ENCODE results near the gene LZTFL1. TPM values are rescaled to one million over a fixed set of nuclear protein-coding genes. Genes with fewer than 3 reads are reported as not detected.

Gene LZTFL1
- total and polyA plus RNA-seq, 2 experiments from 2014 or later = 14.3 to 25.1 TPM

DNA sequence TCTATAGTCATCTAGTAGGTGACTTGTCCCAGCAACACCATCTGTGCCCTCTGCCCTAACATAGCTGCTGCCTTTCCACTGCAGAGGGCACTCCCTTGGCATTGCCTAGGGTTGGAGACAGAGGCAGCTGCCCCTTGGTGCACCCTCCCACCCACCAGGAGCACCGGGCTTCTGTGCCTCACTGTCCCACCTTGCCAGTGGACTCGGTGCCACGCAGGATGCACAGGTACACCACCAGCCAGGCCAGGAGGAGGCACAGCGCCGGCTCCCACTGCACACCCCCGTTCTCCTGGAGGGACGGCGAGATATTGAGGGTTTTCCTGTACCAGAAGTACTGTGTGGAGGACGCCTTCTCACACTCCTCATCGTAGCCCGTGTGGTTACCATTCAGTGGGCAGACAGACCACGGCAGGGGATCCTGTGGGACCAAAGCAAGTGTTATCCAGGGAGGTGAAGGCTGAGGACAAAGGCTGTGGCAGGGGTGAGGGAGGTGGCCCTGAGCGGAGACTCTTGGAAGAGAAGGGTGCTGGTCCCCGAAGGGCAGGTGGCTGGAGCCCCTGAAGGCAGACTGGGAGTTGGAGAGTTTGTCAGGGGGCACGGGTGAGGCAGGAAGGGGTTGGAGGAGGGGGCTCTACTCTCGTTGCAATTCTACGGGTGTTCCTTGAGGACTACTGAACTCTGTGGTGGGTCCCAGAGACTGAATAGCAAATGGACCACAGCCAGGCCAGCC is 66.2 kb downstream of the LZTFL1 start:
- TF ChIP-seq, protein P1, sequence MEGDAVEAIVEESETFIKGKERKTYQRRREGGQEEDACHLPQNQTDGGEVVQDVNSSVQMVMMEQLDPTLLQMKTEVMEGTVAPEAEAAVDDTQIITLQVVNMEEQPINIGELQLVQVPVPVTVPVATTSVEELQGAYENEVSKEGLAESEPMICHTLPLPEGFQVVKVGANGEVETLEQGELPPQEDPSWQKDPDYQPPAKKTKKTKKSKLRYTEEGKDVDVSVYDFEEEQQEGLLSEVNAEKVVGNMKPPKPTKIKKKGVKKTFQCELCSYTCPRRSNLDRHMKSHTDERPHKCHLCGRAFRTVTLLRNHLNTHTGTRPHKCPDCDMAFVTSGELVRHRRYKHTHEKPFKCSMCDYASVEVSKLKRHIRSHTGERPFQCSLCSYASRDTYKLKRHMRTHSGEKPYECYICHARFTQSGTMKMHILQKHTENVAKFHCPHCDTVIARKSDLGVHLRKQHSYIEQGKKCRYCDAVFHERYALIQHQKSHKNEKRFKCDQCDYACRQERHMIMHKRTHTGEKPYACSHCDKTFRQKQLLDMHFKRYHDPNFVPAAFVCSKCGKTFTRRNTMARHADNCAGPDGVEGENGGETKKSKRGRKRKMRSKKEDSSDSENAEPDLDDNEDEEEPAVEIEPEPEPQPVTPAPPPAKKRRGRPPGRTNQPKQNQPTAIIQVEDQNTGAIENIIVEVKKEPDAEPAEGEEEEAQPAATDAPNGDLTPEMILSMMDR (IDR thresholded peaks at IDR 0.05; ENCODE audit: poor library complexity) = no peak
- TF ChIP-seq EZH2 (IDR thresholded peaks at IDR 0.05; ENCODE audit: borderline replicate concordance) (no peak), EZH2phosphoT487 (IDR thresholded peaks at IDR 0.05; ENCODE audit: low read depth, severe bottlenecking, unreplicated experiment) (no peak)

DNA sequence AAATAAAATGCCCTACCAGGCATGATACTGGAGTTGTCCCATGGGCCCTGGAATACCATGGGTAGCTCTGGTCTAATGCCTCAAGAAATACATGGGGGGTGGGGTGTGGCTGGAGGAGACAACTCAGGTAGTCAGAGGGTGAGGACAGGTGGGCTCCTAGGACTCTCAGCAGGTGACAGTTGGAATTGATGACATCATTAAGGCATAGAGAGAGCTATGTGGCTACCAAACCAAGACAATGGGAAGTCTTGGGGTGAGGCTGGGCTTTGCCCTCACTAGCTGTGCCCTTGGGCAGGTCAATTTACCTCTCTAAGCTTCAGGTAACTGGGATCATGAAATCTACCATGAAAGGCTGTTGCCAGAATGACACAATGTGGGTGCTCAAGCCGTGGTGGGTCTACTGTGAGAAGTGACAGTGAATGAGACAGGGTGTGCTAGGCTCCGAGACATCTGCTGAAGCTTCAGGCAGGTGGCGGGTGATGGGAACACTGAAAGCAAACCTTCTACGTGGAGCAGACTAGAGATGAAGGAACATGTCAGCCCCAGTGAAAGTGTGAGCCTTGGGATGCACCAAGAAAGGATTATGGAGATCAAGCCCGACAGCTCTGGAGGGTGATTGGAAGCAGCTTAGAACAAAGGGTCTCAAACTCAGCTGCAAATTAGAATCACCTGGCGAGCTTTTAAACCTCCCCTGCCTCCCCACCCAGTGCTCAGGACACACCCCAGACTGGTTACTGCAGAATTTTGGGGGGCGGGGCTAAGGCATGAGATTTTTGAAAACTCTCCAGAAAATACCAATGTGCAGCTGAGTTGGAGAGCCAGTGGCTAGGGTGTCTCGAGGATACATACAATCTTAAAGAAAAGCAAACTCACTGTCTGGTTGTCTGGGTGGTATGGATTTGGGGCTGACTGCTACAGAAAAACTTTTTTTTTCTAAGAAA is 67.1 kb downstream of the LZTFL1 start:
- Histone ChIP-seq H3K27ac (peak overlapping the region; percentile 95), H3K4me2 (no peak overlapping the region), H3K9me2 (replicated peaks; ENCODE audit: insufficient read depth) (no peaks in the 10 kb centered on the region), H3K27me3 (no peaks in the 10 kb centered on the region), H3K4me1 (ENCODE audit: insufficient read depth) (peaks cover 22% of the 10 kb centered on the region), H3K9me3 (ENCODE audit: low read depth) (no peaks in the 10 kb centered on the region), H3K79me2 (no peaks in the 10 kb centered on the region), H3K4me3 (no peak overlapping the region), H4K20me1 (ENCODE audit: insufficient read depth, poor library complexity, severe bottlenecking) (no peaks in the 10 kb centered on the region), H2AFZ (no peak overlapping the region), H3K36me3 (replicated peaks; ENCODE audit: insufficient read depth, low read depth) (no peaks in the 10 kb centered on the region)
- no peak for DNase-seq (ENCODE audit: low spot score)
- TF ChIP-seq, protein P1 (IDR thresholded peaks at IDR 0.05; ENCODE audit: poor library complexity) = no peak
- TF ChIP-seq EZH2 (IDR thresholded peaks at IDR 0.05; ENCODE audit: borderline replicate concordance) (no peak), EZH2phosphoT487 (IDR thresholded peaks at IDR 0.05; ENCODE audit: low read depth, severe bottlenecking, unreplicated experiment) (no peak)
- WGBS (ENCODE audit: low lambda C conversion rate, missing lambda C conversion rate) = 78% methylated on average over 8 of the region's 8 CpGs

More for the DNA sequence above, 66.2 kb downstream of the LZTFL1 start:
- WGBS (ENCODE audit: low lambda C conversion rate, missing lambda C conversion rate) = 94% methylated on average over 17 of the region's 17 CpGs
- Histone ChIP-seq H3K9me2 (replicated peaks; ENCODE audit: insufficient read depth) (no peaks in the 10 kb centered on the region), H4K20me1 (ENCODE audit: insufficient read depth, poor library complexity, severe bottlenecking) (no peaks in the 10 kb centered on the region), H2AFZ (no peak overlapping the region), H3K79me2 (no peaks in the 10 kb centered on the region), H3K4me1 (ENCODE audit: insufficient read depth) (peaks cover 22% of the 10 kb centered on the region), H3K27me3 (no peaks in the 10 kb centered on the region), H3K27ac (no peak overlapping the region), H3K4me2 (no peak overlapping the region), H3K9me3 (ENCODE audit: low read depth) (no peaks in the 10 kb centered on the region), H3K4me3 (no peak overlapping the region), H3K36me3 (replicated peaks; ENCODE audit: insufficient read depth, low read depth) (no peaks in the 10 kb centered on the region)
- no peak for DNase-seq (ENCODE audit: low spot score)

DNA sequence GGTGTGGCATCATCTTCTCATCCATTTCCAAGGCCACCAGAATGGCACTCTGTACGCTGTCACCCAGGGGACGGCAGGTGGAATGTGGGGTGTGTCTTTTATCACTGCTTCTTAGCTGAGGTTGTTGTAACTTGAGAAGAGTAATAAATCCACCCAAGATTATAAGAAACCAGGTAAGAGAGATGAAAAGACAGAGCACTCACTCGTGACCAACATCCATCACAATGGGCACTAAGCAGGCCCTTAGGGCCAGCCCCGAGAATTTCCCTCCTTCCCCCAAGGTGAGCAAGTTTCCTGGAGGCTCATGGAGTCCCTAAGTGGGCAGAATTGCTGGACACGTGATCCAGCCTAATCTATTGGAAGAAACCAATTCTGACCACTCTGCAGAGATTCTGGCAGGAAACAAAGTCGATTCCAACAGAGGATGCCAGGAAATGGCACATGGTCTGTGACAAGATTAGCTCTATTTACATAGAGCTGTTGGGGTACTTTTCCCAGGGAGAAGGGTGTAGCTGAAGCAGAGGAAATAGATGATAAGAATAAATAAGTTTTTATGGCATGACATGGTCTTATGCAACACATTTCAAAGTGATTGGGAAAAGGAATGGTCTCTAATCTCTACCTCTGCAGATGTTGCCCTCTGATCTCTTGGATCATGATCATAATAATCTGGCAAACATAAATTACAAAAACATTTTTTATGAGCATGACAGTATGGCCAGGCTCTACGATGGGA is 68.0 kb downstream of the LZTFL1 start:
- Histone ChIP-seq H3K4me1 (ENCODE audit: insufficient read depth) (peaks cover 22% of the 10 kb centered on the region), H3K79me2 (no peaks in the 10 kb centered on the region), H3K36me3 (replicated peaks; ENCODE audit: insufficient read depth, low read depth) (no peaks in the 10 kb centered on the region), H3K4me3 (no peak overlapping the region), H4K20me1 (ENCODE audit: insufficient read depth, poor library complexity, severe bottlenecking) (no peaks in the 10 kb centered on the region), H3K9me2 (replicated peaks; ENCODE audit: insufficient read depth) (no peaks in the 10 kb centered on the region), H3K27ac (peak overlapping the region; percentile 95), H3K4me2 (no peak overlapping the region), H3K9me3 (ENCODE audit: low read depth) (no peaks in the 10 kb centered on the region), H3K27me3 (no peaks in the 10 kb centered on the region), H2AFZ (no peak overlapping the region)
- no peak for TF ChIP-seq EZH2phosphoT487 (IDR thresholded peaks at IDR 0.05; ENCODE audit: low read depth, severe bottlenecking, unreplicated experiment)
- TF ChIP-seq EZH2 (IDR thresholded peaks at IDR 0.05; ENCODE audit: borderline replicate concordance) = no peak
- TF ChIP-seq, protein P1 (IDR thresholded peaks at IDR 0.05; ENCODE audit: poor library complexity) = no peak
- WGBS (ENCODE audit: low lambda C conversion rate, missing lambda C conversion rate) = 57% methylated on average over 7 of the region's 7 CpGs
- peak; percentile 58 for DNase-seq (ENCODE audit: low spot score)

Other genes with a start within 250 kb of the LZTFL1 start
- 12.1 and 12.5 TPM in 2 replicates for gene LIMD1, start 247.4 kb downstream of the LZTFL1 start, total RNA-seq
- 6.7 and 7.3 TPM in 2 replicates for gene LIMD1, start 247.4 kb downstream of the LZTFL1 start, polyA plus RNA-seq
- gene SACM1L, start 152.7 kb downstream of the LZTFL1 start, total RNA-seq = 54.4 and 61.6 TPM in 2 replicates
- gene SACM1L, start 152.7 kb downstream of the LZTFL1 start, polyA plus RNA-seq = 26.3 and 28.1 TPM in 2 replicates
- 9.6 and 11.5 TPM in 2 replicates for gene SLC6A20, start 45.6 kb downstream of the LZTFL1 start, total RNA-seq
- gene SLC6A20, start 45.6 kb downstream of the LZTFL1 start, polyA plus RNA-seq = 3.7 and 5.7 TPM in 2 replicates
- gene CCR9, start 44.4 kb upstream of the LZTFL1 start, total RNA-seq = 0.20 and 0.44 TPM in 2 replicates
- 0.33 TPM in 1 of 2 replicates, not detected in the other for gene CCR9, start 44.4 kb upstream of the LZTFL1 start, polyA plus RNA-seq
- not detected in 2 replicates for gene CXCR6, start 101.3 kb upstream of the LZTFL1 start, total RNA-seq
- gene CXCR6, start 101.3 kb upstream of the LZTFL1 start, polyA plus RNA-seq = 0.33 TPM in 1 of 2 replicates, not detected in the other
- gene FYCO1, start 153.7 kb upstream of the LZTFL1 start, total RNA-seq = 23.0 and 26.8 TPM in 2 replicates
- 7.5 and 9.0 TPM in 2 replicates for gene FYCO1, start 153.7 kb upstream of the LZTFL1 start, polyA plus RNA-seq
- gene XCR1, start 185.4 kb upstream of the LZTFL1 start, total RNA-seq = 0.27 and 0.40 TPM in 2 replicates
- 0.30 and 0.86 TPM in 2 replicates for gene XCR1, start 185.4 kb upstream of the LZTFL1 start, polyA plus RNA-seq